HG02885 (cell line): ENCODE data around the gene CYTL1.

ENCODE experiments used
- ATAC-seq: cut with Tn5 transposase; IDR thresholded peaks from one replicate; pipeline ENCODE4 v1.9.1; 2021; ENCODE audit warnings: mild to moderate bottlenecking; ENCODE audit not compliant: unreplicated experiment, poor library complexity

The CYTL1 gene

DNA sequence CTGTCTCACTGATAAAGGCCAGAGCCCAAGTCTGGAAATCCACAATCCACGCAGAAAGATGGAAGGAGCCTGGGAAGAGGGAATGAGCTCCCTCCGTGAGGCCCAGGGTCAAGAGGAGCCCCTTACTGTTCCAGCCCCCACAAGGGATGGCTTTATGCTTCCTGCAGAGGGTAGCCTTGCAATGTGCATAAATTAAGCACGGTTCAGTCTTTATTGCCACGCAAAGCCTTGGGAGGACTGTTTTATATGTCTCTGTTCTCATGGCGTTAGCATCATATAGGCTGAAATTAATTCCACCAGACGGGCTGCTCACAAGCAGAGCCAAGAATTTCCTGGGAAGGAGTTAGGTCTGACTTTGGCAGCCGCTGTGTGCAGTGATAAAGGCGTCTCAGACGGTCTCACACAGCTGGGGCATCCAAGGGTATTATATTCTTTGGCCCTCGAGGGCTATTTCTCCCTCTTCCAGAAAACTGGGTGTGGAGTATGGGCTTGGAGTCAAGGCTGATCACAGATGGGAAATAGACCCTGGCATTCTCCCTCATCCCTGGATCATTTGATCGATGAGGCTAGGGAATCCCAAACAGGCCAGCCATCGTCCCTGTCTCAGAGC, 38.5 kb downstream of the CYTL1 start:
- no peak for ATAC-seq

- no peak for ATAC-seq
Measured at GRCh38 chr4:4979971-4980370, 39.3 kb downstream of the CYTL1 start.

- ATAC-seq: no peak
Measured at GRCh38 chr4:4974727-4975126, 44.5 kb downstream of the CYTL1 start.

GRCh38 chr4:4971796-4972195, 47.5 kb downstream of the CYTL1 start:
- no peak for ATAC-seq

DNA sequence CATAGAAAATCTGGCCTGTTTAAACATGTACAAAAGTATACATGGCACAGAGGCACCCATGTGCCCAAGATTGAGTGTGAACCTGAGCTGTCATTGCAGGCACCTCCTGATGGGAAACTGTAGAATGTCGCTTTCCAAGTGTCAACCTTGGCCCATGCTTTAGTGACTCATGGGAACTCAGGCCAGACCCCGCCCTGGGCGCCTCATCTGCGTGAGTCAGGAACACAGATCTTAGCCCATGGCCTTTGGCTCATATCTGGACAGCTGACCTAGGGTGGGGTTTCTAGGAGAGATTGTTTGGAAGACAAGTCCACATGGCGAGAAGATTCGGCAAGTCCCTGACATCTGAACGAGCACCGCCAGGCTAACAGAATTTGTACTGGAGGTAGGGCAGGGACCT, 50.0 kb downstream of the CYTL1 start:
- no peak for ATAC-seq

DNA sequence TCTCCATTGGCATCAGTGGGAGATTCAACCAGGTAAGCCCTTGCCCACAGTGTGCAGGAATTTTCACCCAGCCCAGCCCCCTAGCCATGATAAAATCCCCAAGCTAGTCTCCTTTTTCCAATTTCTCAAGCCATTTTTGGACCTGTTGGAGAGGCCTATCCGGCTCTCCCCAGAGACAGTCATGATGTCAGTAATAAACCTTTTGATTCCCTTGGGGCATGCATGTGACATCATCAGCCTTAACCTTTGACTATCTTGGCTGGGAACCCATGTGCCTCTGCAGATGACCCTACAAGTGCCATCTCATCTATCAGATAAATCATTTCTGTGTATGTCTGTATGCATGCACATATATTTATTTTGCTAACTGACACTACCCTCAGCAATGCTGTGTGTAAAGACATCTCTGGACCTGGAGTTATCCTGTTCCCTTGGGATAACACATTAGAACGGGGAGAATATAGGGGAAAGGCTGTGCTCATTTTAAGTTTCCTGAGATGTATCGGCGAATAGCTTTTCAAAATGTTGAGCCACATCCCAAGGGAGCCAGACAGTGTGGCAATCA, 51.0 kb downstream of the CYTL1 start:
- ATAC-seq: no peak
